ENCODE data around the gene VLDLR.

Gene VLDLR

DNA sequence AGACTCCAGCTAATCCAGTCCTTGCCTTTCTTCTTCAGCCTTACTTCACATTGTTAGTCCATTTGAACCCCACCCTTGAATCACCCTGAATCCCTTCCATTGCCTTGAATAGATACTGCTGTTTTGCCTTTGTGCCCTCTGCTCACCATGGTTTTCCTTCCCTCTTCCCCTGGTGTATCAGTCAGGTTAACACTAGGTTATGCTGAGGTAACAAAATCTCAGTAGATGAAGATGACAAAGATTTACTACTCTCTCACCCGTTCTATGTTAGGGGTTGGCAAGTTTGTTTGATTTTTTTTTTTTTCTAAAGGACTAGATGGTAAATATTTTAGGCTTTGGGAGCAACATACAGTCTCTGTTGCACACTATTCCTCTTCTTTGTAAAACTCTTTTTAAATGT is 3.3 kb upstream of the VLDLR start:
- TF ChIP-seq, protein P1, sequence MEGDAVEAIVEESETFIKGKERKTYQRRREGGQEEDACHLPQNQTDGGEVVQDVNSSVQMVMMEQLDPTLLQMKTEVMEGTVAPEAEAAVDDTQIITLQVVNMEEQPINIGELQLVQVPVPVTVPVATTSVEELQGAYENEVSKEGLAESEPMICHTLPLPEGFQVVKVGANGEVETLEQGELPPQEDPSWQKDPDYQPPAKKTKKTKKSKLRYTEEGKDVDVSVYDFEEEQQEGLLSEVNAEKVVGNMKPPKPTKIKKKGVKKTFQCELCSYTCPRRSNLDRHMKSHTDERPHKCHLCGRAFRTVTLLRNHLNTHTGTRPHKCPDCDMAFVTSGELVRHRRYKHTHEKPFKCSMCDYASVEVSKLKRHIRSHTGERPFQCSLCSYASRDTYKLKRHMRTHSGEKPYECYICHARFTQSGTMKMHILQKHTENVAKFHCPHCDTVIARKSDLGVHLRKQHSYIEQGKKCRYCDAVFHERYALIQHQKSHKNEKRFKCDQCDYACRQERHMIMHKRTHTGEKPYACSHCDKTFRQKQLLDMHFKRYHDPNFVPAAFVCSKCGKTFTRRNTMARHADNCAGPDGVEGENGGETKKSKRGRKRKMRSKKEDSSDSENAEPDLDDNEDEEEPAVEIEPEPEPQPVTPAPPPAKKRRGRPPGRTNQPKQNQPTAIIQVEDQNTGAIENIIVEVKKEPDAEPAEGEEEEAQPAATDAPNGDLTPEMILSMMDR (IDR thresholded peaks at IDR 0.05; ENCODE audit: low read length, missing control alignments) = no peak
- no peak for DNase-seq (ENCODE audit: low read depth)

GRCh38 chr9:2620919-2621721 is 467 bp upstream of the VLDLR start:
- peak; percentile 81 for DNase-seq (ENCODE audit: low read depth)
- TF ChIP-seq, protein P1 (IDR thresholded peaks at IDR 0.05; ENCODE audit: low read length, missing control alignments) = peak; percentile 22
- peak overlapping the region; percentile 65 for H3K4me3 ChIP-seq (replicated peaks; ENCODE audit: low read depth, low read length)

More for the DNA sequence above, 3.3 kb upstream of the VLDLR start:
- no peak overlapping the region for H3K4me3 ChIP-seq (replicated peaks; ENCODE audit: low read depth, low read length)

GRCh38 chr9:2622461-2623287 is 1.1 kb downstream of the VLDLR start:
- TF ChIP-seq, protein P1 (IDR thresholded peaks at IDR 0.05; ENCODE audit: low read length, missing control alignments) = no peak
- peak overlapping the region; percentile 65 for H3K4me3 ChIP-seq (replicated peaks; ENCODE audit: low read depth, low read length)
- DNase-seq (ENCODE audit: low read depth) = peak; percentile 25

DNA sequence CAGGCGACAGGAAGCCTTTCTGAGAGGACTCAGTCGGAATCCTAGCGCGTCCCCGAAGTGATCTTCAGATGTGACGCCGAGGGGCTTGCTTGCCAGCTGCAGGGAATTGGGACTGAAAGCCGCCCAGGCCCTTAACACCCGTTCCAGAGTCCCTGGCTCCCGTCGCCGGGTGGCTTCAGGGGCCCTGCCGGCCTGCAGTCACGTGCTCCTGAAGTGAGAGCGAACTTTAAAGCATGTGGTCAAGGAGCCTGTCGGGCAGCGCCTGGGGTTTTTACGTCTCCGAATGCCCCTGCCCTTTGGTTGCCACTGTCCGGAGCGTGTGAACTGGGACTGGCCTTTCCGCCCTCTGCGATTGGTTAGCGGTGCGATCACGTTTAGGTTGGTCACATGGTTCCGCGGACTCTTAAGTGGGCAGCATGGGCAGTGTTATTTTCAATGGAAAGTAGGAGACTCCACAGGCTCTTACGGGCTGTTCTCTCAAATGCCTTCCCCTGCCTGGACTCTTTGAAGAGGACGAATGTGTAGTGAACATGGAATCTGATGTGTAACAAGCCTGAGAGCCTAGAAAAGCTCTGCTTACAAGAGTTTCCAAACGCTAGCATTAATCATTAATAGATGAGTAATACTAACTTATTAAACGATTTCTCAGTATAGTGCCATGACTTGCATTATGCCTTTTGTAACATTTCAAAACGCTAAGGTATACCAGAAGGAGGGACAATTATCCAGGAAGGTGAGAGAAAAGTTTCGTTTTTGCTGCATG is 1.9 kb downstream of the VLDLR start:
- H3K4me3 ChIP-seq (replicated peaks; ENCODE audit: low read depth, low read length) = peak overlapping the region; percentile 65
- DNase-seq (ENCODE audit: low read depth) = peak; percentile 62
- TF ChIP-seq, protein P1 (IDR thresholded peaks at IDR 0.05; ENCODE audit: low read length, missing control alignments) = no peak

DNA sequence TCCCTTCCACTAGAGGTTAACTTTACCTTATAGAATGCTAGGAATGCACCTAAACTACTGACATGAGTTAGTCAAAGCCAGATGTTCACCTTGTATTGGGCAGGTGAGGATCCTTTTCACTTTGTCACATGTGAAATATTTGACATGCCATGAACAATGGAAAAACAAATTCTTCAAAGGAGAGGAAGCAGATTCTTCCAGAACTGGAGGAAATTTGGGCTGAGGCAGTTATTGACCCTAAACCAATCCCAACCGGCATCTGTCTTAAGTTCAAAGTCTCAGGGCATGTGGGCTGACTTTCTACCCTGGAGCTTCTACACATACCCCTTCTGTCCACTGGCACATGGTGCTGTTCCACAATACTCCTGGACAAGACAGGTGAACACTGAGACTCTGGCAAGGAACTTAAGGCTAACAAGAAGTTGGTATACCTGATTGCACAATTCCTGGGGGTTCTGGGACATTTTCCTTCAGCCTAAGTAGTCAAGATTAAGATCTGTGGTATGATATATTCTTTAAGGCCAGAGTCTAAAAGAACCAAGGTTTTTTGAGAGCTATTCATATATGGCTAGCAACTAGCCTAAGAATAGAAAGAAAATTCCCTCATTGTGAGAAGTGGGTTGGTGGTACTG is 2.6 kb downstream of the VLDLR start:
- TF ChIP-seq, protein P1 (IDR thresholded peaks at IDR 0.05; ENCODE audit: low read length, missing control alignments) = no peak
- no peak overlapping the region for H3K4me3 ChIP-seq (replicated peaks; ENCODE audit: low read depth, low read length)
- no peak for DNase-seq (ENCODE audit: low read depth)

DNA sequence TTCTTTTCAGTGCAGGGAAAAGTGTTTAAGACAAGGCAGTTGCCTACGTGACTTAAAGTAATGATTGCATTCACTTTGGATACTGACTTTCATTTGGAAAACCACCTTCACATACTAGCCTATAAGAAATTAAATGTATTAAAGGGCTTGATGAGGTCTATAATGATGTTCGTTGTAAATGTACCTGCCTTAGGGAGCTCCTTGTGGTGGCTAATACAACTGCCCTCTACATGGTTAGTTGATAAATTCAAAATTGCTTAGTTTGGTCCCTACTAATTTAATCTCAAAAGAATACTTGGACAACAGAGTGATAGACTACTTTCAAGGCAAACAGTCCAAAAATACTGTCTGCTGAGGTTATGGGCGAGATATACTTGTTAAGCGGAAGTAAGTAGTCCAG is 3.8 kb downstream of the VLDLR start:
- DNase-seq (ENCODE audit: low read depth) = no peak
- H3K4me3 ChIP-seq (replicated peaks; ENCODE audit: low read depth, low read length) = no peak overlapping the region
- TF ChIP-seq, protein P1 (IDR thresholded peaks at IDR 0.05; ENCODE audit: low read length, missing control alignments) = peak; percentile 14

Data from fibroblast of pulmonary artery (primary cell).